Astrocyte of the cerebellum (primary cell): ENCODE data around the gene MCM5.

Experiments used
- DNase-seq: peaks from one replicate; pipeline ENCODE4 v3.0.0-alpha.2; 2011; ENCODE audit warnings: low read depth
- H3K4me3 ChIP-seq: 2 replicates; pipeline ENCODE4 v1.5.1; 2011; ENCODE audit warnings: mild to moderate bottlenecking, low read depth, low read length, moderate library complexity
- in situ Hi-C: cut with HindIII; loops from 2 replicates; pipeline ENCODE4 v1.10.0; 2017; ENCODE audit warnings: low sequenced_read_pairs
- TF ChIP-seq, protein P1 (sequence below): IDR thresholded peaks from 2 replicates; pipeline ENCODE4 v1.5.1; 2012; ENCODE audit warnings: low read length, low read depth, moderate library complexity, mild to moderate bottlenecking; ENCODE audit errors: missing control alignments

Gene MCM5

DNA sequence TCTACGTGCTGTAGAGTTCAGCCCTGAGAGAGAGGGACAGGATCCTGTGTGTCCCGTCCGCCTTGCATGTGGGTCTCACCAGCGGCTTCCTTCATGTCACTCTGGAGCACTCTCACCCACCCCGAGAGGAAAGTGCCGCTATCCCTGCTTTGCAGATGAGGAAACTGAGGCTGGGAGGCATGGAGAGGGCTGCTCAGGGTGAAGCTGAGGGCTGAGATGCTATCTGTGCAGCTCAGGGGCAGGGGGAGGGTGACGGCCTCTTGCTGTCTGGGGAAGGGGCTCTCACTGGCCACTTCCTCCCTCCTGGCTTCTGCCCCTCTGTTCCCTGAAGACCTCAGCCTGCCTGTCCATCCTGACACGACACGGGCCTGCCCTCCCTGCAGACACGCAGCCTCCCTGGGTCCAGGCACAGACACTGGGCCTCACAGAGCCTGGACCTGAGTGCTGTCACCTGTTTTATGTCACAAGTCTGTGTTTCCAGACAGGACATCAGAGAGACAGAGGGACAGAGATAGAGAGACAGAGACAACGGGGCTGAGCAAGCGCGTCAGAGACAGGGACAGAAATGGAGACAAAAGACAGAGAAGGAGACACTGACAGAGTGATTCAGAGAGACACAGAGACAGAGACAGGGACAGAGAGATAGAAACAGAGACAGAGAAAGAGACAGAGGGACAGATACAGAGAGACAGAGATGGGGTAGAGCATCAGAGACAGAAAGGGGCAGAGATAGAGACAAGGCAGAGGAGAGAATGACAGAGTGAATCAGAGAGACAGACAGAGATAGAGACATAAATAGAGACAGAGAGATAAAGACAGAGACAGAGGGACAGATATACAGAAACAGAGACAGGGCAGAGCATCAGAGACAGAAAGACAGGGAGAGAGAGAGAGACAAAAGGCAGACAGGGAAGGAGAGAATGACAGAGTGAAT, 53.1 kb downstream of the MCM5 start:
- H3K4me3 ChIP-seq: no peak overlapping the region
- DNase-seq: no peak
- TF ChIP-seq, protein P1, sequence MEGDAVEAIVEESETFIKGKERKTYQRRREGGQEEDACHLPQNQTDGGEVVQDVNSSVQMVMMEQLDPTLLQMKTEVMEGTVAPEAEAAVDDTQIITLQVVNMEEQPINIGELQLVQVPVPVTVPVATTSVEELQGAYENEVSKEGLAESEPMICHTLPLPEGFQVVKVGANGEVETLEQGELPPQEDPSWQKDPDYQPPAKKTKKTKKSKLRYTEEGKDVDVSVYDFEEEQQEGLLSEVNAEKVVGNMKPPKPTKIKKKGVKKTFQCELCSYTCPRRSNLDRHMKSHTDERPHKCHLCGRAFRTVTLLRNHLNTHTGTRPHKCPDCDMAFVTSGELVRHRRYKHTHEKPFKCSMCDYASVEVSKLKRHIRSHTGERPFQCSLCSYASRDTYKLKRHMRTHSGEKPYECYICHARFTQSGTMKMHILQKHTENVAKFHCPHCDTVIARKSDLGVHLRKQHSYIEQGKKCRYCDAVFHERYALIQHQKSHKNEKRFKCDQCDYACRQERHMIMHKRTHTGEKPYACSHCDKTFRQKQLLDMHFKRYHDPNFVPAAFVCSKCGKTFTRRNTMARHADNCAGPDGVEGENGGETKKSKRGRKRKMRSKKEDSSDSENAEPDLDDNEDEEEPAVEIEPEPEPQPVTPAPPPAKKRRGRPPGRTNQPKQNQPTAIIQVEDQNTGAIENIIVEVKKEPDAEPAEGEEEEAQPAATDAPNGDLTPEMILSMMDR: no peak
- in situ Hi-C loops: no loop called here

DNA sequence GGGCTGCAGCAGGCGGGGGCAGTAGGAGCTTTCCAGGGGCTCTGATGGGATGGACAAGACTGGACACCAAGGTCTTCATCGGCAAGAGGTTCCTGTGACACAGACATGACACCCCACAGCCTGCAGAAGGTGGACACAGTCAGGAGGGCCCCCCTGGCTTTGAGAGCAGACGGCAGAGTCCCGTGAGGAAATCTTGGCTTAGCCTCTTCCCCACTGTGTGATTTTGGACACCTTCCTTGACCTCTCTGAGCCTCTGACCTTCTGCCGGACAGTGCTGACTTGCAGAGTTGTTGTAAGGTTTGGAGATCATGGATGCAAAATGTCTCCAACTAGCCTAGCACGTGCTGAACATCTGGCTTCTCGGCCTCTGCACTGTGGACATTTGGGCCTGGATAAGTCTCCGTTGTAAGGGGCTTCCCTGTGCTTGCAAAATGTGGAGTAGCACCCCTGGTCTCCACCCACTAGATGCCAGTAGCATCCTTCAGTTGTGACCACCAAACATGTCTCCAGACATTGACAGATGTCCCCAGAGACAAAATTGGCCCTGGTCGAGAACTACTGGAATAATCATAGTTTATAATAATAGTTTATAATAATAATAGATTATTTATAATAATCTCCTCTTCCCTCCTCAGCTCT, 54.6 kb downstream of the MCM5 start:
- no peak for DNase-seq
- no peak overlapping the region for H3K4me3 ChIP-seq
- in situ Hi-C loops: no loop called here
- TF ChIP-seq, protein P1: no peak

DNA sequence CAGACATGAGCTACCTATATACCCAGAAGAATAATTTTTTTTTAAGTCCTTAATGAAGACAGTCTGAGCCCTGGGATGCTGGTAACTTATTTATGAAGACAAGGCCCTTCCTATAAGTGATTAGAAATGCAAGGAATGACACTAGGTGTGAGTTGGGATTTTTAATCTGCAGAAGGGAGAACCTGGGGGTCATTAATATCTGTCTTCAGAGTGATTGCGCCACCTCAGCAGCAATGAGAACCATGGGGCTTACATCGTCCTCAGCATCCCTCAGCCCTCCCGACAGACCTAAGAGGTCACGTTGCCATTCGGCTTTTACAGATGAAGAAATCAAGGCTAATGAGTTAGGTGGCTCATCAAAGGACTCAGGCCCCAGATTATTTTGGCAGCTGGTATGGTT, 55.6 kb downstream of the MCM5 start:
- no peak for DNase-seq
- in situ Hi-C loops: no loop called here
- TF ChIP-seq, protein P1: no peak
- H3K4me3 ChIP-seq: no peak overlapping the region

DNA sequence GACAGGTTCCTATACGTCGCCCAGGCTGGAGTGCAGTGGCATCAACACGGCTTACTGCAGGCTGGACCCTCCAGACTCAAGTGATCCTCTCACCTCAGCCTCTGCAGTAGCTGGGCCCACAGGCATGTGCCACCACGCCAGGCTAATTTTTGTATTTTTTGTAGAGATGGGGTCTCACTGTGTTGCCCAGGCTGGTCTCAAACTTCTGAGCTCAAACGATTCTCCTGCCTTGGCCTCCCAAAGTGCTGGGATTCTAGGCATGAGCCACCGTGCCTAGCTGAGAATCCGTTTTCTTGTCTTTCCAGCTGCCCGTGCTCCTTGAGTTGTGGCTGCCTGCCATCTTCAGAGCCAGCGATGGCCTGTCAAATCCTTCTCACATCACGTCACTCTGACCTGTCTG, 56.8 kb downstream of the MCM5 start:
- in situ Hi-C loops: no loop called here
- no peak for DNase-seq
- no peak overlapping the region for H3K4me3 ChIP-seq
- TF ChIP-seq, protein P1: no peak

DNA sequence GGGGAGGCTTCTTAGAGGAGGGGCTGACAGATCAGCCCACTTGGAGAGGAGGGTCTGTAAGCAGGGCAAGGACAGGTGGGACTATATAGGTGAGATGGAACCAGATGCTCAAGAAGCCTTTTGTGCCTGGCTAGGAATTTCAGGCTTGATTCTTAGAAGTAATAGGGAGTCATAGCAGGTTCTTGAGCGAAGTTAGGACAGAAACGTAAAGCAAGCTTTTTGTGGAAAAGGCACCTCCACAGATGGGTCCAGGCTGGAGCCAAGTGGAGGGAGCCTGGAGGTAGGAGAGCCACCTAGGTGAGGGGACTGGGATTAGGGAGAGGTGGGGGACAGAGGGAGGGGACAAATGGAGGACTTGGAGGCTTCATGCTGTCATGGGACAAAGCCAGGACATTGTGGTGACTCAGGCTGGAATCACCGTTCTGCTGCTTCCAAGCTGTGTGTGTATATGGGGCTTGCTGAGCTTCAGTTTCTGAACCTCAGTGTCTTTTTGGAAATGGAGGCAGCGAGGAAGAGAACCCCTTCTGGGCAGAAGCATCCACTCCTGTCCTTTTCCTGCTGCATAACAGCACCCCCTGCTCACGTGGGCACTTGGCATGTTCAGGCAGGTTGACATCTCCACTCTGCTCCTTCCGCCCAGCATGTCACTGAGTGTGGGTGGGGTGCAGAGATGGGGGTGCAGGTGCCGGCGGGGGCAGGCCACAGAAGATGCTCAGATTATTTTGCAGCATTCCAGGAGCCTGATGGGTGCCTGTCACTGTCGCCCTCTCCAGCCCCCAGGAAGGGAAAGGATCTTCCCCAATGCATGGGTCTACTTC, 58.0 kb downstream of the MCM5 start:
- no peak overlapping the region for H3K4me3 ChIP-seq
- no peak for DNase-seq
- in situ Hi-C loops: no loop called here
- TF ChIP-seq, protein P1: no peak
